GM18508 (cell line): ENCODE results near the gene RAB15.

ENCODE experiments used
- ATAC-seq: cut with Tn5 transposase; IDR thresholded peaks from one replicate; pipeline ENCODE4 v1.9.1; 2021; ENCODE audit warnings: moderate number of reproducible peaks; ENCODE audit not compliant: insufficient read depth, unreplicated experiment

The RAB15 gene

DNA sequence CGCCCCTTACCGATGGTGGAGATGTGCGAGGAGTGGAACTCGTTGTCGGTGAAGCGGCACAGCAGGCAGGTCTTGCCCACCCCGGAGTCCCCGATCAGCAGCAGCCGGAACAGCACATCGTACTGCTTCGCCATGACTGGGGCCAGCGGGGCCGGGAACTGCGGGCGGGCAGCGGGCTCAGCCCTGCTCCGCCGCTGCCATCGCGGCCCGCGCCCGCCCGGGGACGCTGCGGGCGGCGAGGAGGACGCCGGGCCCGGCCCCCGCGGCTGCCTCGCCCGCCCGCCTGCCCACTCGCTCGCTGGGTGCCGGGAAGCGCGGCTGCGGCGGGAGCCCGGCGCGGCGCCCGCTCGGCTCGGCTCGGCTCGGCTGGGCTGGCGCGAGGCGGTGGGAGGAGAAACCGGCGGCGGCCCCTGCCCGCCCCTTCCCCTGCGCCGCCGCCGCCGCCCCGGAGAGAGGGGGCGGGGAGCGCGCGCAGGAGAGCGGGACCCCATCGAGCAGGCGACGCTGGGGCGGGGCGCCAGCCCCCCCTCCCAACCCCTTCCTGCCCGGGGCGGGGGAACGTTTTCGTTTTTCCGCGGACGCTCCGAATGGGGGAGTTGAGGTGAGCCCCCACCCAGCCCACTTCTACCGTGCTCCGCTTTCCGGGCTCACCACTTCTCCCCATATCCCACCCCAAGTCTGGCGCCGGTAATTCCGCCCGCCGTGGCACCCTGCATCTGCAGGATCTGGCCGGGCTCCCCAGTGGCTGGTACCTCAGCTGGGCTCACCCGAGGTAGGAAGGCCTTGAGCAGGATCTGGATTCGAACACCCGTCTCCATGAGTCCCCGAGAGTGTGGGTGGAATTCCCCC, at the start of gene RAB15:
Gene RAB15 (minus strand): TSS at position 394 of the 849 bp plus-strand sequence. CDS start 260 bp downstream, at position 134.
- no peak for ATAC-seq

DNA sequence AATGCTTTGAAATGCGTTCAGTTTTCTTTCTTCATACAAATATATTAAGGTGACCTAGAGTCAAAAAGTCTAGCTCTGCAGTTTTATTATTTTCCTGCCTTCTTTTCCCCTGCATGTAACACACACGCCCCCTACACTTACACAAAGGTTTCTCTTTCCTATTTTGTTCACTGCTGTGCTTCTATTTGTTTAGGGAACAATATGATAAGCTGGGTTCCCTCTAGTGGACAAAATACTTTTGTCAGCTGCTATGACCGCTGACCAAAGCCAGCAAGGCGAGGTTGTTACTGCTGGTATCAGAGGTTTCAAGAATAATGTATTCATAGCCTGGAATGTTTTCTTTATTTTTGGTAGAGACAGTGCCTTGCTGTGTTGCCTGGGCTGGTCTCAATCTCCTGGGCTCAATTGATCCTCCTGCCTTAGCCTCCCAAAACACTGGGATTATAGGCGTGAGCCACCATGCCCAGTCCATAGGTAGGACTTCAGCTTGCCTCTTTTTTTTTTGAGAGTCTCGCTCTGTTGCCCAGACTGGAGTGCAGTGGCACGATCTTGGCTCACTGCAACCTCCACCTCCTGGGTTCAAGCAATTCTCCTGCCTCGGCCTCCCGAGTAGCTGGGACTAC, 47.9 kb upstream of the RAB15 start:
- ATAC-seq: no peak

DNA sequence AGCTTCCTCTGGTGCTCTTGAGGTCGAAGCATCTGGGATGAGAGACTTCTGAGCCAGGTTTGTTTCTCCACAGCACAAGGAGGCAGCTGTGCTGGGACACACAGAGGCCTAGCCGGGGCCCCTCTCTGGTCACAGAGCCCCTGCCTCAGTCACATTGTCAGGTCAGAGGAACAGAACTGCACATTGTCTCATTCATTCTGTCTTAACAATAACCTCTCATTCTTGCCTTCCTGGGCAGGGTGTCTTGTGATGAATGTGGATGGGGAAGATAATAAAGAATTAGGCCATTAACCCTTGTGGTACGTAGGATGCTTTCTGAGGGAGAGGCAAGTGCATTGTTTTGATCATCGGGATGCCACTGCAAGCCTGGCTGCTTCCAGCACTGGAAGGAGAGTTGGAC, 44.3 kb upstream of the RAB15 start:
- no peak for ATAC-seq

DNA sequence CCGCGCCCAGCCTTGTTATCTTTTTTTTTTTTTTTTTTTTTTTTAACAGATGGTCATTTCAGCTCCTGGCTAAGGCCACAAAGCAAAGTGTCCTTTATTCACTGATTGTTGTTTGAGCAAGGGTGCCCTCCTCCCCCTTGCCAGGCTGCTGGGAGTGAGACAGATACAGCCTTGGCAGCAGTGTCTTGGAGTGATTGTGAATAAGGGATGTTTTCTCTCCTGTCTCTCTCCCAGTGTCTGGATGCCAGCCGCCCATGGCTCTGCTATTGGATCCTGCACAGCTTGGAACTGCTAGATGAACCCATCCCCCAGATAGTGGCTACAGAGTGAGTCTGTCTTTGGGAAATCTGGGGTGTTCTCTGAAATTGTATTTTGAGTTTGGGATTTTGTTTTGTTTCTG, 43.3 kb upstream of the RAB15 start:
- ATAC-seq: no peak

DNA sequence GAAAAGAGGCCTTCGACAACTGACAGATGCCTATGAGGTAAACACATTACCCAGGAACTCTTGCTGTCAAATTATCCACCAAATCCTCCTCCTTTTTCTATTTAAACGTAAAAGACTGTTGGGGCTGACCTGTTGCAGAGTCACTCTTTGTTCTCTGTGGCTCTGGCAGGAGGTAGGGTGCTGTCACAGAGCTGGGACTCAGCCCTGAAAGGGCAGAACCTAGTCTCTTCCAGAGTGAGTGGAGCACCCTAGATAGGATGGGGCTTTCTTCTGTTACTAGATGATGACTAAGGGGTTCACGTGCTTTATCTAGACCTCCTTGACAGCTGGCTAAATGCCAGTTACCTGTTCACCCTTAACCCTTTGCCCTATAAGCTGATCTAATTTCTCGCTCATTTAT, 40.2 kb upstream of the RAB15 start:
- no peak for ATAC-seq

DNA sequence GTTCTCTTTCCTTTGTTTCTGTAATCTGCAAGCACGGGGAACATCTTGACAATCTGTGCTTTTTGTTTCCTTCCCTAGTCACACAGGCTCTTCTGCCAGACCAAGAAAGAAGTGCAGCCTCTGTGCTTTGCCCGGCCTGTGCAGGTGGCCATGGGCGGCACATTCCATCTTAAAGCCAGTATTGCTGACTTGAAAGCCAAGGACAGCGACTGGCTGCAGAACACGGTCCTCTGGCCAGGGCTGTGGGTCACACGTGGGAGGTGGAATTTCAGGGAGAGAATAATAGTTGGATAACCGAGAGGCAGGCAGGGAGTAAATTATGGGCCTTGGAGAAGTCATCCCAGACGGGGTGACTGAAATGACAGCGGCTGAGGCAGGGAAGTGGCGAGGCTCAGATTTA, 39.4 kb upstream of the RAB15 start:
- ATAC-seq: no peak

DNA sequence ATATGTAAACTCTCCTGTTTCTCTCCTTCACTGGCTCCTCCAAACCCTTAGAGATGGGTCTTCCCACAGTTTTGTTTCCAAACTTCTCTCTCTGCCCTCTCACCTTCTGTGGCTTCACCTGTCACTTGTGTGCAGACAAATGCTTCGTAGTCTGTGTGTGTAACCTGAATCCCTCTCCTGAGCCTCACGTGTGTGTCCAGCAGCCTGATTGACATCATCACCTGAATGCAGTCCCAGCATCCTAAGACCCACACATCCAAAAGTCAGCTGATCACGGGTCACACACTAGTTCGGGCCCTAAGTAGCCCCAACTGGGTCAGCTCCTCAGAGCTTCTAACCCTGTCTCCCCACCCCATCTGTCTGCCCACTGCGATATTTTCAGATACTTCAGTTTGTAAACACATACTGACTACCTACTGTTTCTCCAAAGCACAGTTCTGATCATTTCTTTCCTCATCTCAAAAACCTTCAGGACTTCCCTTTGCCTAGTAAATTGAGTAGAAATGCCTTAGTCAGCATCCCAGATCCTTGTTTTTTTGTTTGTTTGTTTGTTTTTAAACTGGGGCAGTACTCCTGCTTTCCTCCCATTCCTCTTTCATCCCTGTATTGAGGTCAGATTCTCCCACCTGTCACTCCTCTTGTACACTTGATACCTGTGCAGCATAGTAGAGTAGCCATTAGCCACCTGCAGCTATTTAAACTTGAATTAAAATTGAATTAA, 38.2 kb upstream of the RAB15 start:
- no peak for ATAC-seq

DNA sequence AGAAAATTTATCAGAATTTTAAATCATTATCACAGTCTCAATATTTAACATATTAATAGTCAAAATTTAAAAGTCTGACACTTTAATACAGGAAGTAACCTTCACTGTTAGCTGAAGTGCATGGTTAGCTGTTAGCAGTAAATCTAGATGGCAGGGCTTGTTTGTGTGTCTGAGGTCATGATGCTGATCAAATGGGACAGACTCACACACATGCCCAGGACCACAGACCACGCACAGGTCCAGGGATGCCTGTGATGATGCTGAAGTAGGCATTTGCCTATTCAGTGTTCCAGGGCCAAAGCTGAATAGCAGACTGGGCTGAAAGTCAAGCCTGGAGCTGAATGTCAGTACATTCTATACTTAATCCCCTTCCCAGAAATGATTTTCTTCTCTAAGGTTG, 35.1 kb upstream of the RAB15 start:
- no peak for ATAC-seq

DNA sequence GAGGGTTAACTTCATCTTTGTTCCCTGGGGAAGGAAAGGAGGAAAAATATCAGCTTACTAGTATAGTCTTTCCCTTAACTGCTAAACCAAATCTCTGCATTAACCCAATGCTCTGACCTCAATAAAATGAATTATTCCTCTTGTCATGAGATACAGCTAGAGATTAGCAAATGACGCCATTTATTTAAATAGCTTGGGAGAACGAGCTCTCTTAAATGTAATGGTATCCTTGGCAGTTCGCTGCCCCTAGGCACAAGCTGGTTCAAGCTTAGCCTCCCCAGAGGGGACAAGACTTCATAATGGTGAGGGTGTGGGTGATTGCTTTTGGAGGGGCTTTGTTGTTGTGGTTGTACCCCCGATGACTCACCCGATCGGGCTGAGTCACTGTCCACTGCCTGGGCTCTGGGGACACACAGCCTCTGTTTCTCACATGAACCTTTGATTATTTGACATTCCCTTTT, 34.2 kb upstream of the RAB15 start:
- no peak for ATAC-seq

DNA sequence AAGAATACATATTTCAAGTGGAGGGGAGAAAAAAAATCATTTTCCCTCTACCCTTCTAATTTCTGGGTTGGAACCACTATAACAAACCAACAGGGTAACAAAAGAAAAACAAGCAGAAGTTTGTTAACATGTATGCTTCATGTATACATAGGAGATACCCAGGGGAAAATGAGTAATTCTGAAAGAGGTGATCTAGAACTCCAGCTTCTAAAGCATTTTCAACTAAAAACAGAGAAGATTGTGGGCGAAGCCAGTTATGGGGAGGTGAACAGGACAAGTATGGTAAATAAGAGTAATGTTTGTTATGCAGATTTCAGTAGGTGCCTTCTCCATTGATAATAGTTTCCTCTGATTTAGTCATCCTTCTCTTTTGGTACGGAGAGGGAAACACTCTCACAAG, 31.3 kb upstream of the RAB15 start:
- no peak for ATAC-seq

DNA sequence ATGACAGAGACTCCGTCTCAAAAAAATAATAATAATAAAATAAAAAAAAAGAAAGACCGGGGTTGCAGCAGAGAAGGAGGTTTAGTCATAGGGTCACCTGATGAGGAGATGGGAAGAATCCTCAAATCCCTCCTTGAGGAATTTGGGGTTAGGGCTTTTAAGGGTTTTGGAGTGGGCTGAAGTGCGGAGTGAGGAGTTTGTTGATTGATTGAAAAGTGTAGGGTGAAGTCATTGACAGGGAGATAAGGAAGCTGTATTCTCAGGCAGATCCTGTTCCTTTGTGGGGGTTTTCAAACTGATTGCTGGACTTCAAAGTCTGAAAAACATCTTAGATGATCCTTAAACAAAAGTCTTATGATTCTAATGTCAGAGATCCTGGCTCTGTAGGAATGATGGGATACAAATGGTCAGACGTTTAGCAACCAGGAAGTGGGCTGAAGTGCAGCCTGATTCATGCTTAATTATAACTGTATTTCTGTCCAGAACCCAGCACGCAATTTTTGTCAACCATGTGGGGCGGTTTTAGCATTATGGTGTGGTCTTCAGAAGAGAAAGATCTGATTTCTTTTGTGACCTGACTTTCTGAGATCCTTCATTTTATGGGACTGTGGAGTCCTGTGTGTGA, 30.6 kb upstream of the RAB15 start:
- ATAC-seq: no peak

DNA sequence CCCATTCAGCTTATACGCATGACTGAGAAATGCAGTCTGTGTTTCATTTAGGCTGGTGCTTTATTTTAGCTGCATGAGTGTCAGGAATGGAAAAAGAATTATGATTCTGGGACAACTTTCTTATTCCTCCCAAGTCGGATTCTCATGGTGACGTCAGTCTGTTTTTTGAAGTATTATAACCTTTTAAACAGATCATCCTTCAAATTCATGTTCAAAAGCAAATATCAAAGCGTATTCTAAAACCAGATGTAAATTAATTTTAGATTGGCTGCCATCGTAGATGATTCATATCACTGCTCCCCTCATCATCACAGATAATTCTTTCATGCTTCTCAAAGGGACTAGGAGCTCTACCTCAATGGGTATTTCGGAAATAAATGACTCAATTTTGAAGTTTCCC, 29.6 kb upstream of the RAB15 start:
- no peak for ATAC-seq

DNA sequence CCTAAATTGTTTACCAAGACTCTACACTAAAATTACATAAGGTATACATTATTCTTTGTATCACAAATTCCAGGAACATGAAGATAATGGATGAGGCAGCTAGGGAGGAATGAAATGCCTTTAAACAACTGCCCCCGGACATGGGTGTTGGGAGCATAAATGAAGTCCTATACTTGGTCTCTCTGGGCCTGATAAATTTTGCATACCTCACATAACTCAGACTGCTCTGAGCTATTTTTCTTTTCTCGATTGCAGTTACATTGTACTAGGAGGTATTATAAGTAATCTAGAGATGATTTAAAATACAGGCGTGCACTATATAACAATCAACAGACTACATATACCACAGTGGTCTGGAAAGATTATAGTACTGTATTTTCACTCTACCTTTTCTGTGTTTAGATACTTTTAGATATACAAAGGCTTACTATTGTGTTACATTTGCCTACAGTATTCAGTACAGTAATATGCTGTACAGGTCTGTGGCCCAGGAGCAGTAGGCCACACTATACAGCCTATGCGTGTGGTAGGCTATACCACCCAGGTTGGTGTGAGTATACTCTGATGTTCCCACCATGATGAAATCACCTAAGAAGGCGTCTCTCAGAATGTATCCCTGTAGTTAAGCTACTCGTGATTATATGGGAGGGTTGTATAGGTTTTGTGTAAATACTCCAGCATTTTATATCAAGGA, 28.9 kb upstream of the RAB15 start:
- no peak for ATAC-seq

DNA sequence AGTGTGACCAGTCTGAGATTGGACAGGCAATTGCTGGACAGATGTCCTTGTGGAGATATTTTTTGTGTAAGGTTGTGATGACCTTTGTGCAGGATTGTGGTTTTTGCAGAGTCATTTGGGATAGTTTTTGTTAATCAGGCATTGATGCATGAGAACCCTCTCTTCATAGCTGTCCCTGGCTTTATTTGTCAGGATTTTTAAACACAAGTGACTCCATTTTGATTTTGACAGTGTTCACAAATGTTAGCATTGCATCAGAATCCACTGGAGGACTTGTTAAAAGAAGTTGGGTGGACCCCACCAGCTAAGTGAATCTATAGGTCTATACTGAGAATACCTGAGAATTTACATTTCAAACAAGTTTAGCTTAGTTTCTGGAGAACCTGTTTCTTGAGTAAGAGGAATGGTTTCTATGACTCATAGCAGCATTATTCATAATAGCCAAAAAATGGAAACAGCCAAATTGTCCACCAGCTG, 26.4 kb upstream of the RAB15 start:
- no peak for ATAC-seq

DNA sequence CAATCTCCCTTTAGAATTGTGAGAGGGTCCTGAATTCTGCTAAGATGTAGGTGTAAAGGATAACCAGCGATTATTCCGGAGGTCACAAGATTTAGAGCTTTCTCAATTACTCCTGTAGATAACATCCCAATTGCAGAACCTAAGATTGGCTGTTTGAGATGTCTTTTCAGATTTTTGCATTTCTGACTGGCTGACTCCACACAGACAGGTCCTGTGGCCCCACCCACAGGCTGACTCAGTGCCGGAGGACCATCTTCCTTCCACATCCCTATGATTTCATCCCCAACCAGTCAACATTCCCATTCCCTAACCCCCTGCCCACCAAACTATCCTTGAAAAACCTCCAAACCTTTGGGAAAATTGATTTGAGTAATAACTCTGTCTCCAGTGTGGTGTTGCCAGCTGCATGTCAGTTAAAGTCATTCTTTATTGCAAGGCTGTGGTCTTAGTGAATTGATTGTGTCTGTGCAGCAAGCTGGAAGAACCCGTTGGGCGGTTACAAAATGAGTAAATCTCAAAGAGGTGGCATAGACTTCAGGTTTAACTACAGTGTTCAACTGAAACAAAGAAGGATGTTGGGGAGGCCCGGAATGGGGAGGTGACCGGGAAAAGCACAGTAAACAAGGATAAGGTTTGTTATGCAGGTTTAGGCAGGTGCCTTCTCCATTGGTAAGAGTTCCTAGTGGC, 25.1 kb upstream of the RAB15 start:
- no peak for ATAC-seq

DNA sequence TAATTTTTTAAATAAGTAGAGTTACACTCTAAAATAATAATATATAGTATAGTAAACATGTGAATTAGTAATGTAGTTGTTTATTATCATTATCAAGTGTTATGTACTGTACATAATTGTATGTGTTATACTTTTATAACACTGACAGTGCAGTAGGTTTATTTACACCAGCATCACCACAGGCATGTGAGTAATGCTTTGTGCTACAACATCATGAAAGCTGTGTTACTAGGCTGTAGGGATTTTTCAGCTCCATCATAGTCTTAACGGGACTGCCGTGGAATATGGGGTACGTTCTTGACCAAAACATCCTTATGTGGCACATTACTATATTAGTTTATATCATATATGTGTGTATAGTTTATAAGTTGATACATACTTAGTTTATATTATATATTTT, 23.2 kb upstream of the RAB15 start:
- no peak for ATAC-seq

DNA sequence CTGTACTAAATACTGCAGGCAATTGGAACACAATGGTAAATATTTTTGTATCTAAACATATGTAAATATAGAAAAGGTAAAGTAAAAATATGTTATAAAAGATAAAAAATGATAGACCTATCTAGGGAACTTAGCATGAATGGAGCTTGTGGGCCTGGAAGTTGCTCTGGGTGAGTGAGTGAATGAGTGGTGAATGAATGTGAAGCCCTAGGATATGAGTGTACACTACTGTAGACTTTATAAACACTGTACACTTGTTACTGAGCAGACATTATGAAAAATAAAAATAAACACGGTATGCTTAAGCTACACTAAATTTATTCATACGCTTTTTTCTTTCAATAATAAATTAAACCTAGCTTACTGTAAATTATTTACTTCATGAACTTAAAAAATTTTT, 22.4 kb upstream of the RAB15 start:
- ATAC-seq: no peak

DNA sequence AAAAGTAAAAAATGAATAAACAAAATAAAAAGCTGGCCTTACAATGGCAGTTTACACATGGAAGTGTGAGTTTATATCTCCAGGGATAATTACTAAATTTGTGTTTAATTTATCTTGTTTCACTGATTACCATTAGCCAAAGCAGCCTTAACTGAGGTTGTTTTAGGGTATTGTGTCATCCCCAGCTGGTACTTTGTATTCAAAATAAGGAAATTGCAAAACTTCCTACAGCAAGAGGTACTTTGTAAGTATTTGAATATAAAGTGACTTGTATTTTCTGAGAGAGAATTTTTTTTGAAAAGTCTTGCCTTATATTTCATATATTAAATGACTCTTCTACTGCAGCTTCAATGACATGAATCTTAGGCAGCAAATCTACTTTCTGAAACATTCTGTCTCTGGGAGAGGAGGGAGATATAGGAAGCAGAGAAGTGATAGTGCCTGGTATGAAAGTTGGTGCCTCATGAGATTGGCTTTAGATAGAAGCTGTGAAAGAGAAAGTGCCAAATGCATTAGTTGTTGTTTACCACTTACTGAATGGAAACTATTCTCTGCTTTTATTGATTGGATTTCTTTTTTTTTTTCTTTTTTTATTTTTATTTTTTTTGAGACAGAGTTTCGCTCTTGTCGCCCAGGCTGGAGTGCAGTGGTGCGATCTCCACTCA, 21.3 kb upstream of the RAB15 start:
- ATAC-seq: no peak

DNA sequence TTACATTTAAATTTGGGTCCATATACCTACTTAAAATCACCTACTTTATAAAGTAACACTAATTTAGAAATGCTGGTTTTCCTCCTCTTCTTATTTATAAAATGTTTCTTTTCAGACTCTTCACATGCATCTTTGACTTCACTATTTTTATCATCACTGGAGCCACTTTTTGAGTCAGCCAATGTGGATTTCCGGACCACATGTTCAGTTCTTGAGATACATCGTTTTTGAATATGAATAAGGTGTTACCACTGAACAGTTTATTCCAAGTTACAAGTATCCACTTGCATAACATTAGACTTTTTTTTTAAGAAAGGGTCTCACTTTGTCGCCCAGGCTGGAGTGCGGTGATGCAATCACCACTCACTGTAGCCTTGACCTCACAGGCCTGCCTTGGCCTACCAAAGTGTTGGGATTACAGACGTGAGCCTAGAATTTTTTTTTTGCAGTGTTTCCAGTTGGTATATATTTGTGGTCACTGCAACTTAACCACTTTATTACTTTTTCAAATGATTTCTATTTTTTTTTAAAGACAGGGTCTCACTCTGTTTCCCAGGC, 20.3 kb upstream of the RAB15 start:
- ATAC-seq: no peak
